ENCODE data around the gene WDR93.

WDR93 gene

DNA sequence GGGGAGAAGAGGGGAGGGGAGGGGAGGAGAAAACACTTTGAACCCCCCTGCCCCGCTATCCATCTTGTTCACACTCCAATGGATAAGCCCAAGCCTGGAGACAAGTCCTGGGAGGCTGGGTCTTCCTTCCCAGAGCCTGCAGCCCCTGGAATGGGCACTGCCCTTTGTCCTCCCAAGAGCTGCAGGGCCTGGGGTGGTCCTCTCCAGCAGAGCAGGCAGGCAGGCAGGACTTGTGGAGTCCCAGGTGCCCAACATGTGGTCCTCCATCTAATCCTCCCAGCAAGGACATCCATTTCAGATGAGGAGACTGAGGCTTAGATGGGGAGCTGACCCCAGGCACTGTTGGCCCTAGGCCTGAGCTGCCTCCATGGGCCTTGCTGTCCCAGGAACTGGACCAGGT, 75.1 kb downstream of the WDR93 start:
- no peaks in the 10 kb centered on the region for H3K36me3 ChIP-seq (ENCODE audit: control insufficient read depth in 2 of 2, insufficient read depth in 1 of 2, low read length in 2 of 2)
- POLR2A ChIA-PET, result interaction anchor here (0.5 kb wide), 1 partner anchor 122 kb away, joined by 3 read pairs; no protein-coding TSS in a partner anchor
- H3K4me1 ChIP-seq (ENCODE audit: control insufficient read depth, insufficient read depth, low read length), result no peaks in the 10 kb centered on the region
- H3K9me3 ChIP-seq (ENCODE audit: control insufficient read depth, insufficient read depth, low read depth, low read length), result no peaks in the 10 kb centered on the region
- no peak overlapping the region for H3K27ac ChIP-seq (ENCODE audit: extremely low read depth, low read depth, low read length)
- TF ChIP-seq GLIS1 (tag by site-specific recombination; IDR thresholded peaks at IDR 0.05), result peak; percentile 59
- 0 out of 2 replicates have a peak, but pooled peaks have one; percentile 17 for TF ChIP-seq GLIS2 (tag by site-specific recombination; IDR thresholded peaks at IDR 0.05)
- no peak for TF ChIP-seq ZNF280D (tag by site-specific recombination; IDR thresholded peaks at IDR 0.05)
- no peak overlapping the region for H3K4me3 ChIP-seq (ENCODE audit: low read depth, low read length)
- CTCF ChIA-PET, result interaction anchor here (17.0 kb wide), 1 partner anchor 110 kb away, joined by 344 read pairs; no protein-coding TSS in a partner anchor

- POLR2A ChIA-PET, result interaction anchor here (0.5 to 0.6 kb wide), 2 partner anchors 122 to 311 kb away, joined by 3 read pairs; no protein-coding TSS in a partner anchor
Measured at GRCh38 chr15:89766357-89767311, 76.0 kb downstream of the WDR93 start.

GRCh38 chr15:89767411-89767915, 76.9 kb downstream of the WDR93 start:
- CTCF ChIA-PET, result interaction anchor here (1.8 kb wide), 1 partner anchor 107 kb away, joined by 8 read pairs; no protein-coding TSS in a partner anchor
- no peaks in the 10 kb centered on the region for H3K9me3 ChIP-seq (ENCODE audit: control insufficient read depth, insufficient read depth, low read depth, low read length)
- H3K4me3 ChIP-seq (ENCODE audit: low read depth, low read length), result no peak overlapping the region
- TF ChIP-seq BCL11A (tag by site-specific recombination; IDR thresholded peaks at IDR 0.05; ENCODE audit: low read depth) (no peak), GLIS1 (tag by site-specific recombination; IDR thresholded peaks at IDR 0.05) (peak; percentile 71)
- H3K27ac ChIP-seq (ENCODE audit: extremely low read depth, low read depth, low read length), result no peak overlapping the region
- no peaks in the 10 kb centered on the region for H3K36me3 ChIP-seq (ENCODE audit: control insufficient read depth in 2 of 2, insufficient read depth in 1 of 2, low read length in 2 of 2)
- POLR2A ChIA-PET, result no interaction called here
- no peaks in the 10 kb centered on the region for H3K4me1 ChIP-seq (ENCODE audit: control insufficient read depth, insufficient read depth, low read length)

More at GRCh38 chr15:89766357-89767311, 76.0 kb downstream of the WDR93 start:
- no peaks in the 10 kb centered on the region for H3K4me1 ChIP-seq (ENCODE audit: control insufficient read depth, insufficient read depth, low read length)
- no peak for TF ChIP-seq ZNF629 (tag by site-specific recombination; IDR thresholded peaks at IDR 0.05)
- TF ChIP-seq ZNF600 (tag by site-specific recombination; IDR thresholded peaks at IDR 0.05), result peak; percentile 47; the same call in 1 of the 2 replicates
- H3K4me3 ChIP-seq (ENCODE audit: low read depth, low read length), result no peak overlapping the region
- CTCF ChIA-PET, result interaction anchor here (17.0 kb wide), 1 partner anchor 109 kb away, joined by 344 read pairs; no protein-coding TSS in a partner anchor
- H3K36me3 ChIP-seq (ENCODE audit: control insufficient read depth in 2 of 2, insufficient read depth in 1 of 2, low read length in 2 of 2), result no peaks in the 10 kb centered on the region
- no peak overlapping the region for H3K27ac ChIP-seq (ENCODE audit: extremely low read depth, low read depth, low read length)
- no peaks in the 10 kb centered on the region for H3K9me3 ChIP-seq (ENCODE audit: control insufficient read depth, insufficient read depth, low read depth, low read length)

DNA sequence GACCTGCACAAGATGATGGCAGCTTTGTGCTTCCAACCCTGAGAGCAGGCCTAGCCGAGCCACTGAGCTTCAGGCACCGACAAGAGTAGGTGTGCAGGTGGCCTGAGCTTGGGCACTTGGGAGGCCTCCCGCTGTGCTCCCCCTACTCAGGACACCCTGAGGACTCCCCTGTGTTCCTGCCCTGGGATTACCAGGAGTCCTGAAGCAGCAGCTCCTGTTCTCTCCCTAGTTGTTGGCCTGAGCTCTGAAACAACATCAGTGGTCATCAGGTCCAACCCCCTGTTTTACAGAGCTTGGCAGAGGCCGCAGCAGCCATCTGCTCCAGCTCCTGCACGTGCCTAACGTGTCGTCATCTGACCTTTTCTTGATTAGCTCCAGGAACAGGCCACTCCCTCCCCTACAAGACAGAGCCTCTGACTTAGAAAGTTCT, 77.5 kb downstream of the WDR93 start:
- H3K9me3 ChIP-seq (ENCODE audit: control insufficient read depth, insufficient read depth, low read depth, low read length), result no peaks in the 10 kb centered on the region
- no peak overlapping the region for H3K4me3 ChIP-seq (ENCODE audit: low read depth, low read length)
- no peak overlapping the region for H3K27ac ChIP-seq (ENCODE audit: extremely low read depth, low read depth, low read length)
- ChIA-PET POLR2A (no interaction called here), CTCF (interaction anchor here (1.1 to 1.8 kb wide), 3 partner anchors 12 to 203 kb away, joined by 3 to 8 read pairs (median 3); no protein-coding TSS in a partner anchor)
- peak; percentile 46; the same call in 1 of the 2 replicates for TF ChIP-seq ZNF600 (tag by site-specific recombination; IDR thresholded peaks at IDR 0.05)
- TF ChIP-seq GLI2 (tag by site-specific recombination; IDR thresholded peaks at IDR 0.05; ENCODE audit: borderline replicate concordance, low read depth), result no peak
- no peaks in the 10 kb centered on the region for H3K36me3 ChIP-seq (ENCODE audit: control insufficient read depth in 2 of 2, insufficient read depth in 1 of 2, low read length in 2 of 2)
- no peaks in the 10 kb centered on the region for H3K4me1 ChIP-seq (ENCODE audit: control insufficient read depth, insufficient read depth, low read length)

GRCh38 chr15:89769366-89769765, 78.8 kb downstream of the WDR93 start:
- CTCF ChIA-PET, result interaction anchor here (0.6 to 1.8 kb wide), 3 partner anchors 13 to 187 kb away, joined by 3 to 8 read pairs (median 3); no protein-coding TSS in a partner anchor
- H3K9me3 ChIP-seq (ENCODE audit: control insufficient read depth, insufficient read depth, low read depth, low read length), result no peaks in the 10 kb centered on the region
- POLR2A ChIA-PET, result no interaction called here
- TF ChIP-seq SCRT2 (tag by site-specific recombination; IDR thresholded peaks at IDR 0.05) (no peak), ZNF140 (tag by site-specific recombination; IDR thresholded peaks at IDR 0.05) (no peak), ZNF157 (tag by site-specific recombination; IDR thresholded peaks at IDR 0.05) (no peak)
- no peaks in the 10 kb centered on the region for H3K36me3 ChIP-seq (ENCODE audit: control insufficient read depth in 2 of 2, insufficient read depth in 1 of 2, low read length in 2 of 2)
- H3K27ac ChIP-seq (ENCODE audit: extremely low read depth, low read depth, low read length), result no peak overlapping the region
- H3K4me1 ChIP-seq (ENCODE audit: control insufficient read depth, insufficient read depth, low read length), result no peaks in the 10 kb centered on the region
- no peak overlapping the region for H3K4me3 ChIP-seq (ENCODE audit: low read depth, low read length)
